Smooth muscle cell (in vitro differentiated cells): ENCODE data around the gene NR2C1. TPM values are rescaled to one million over a fixed set of nuclear protein-coding genes. Genes with fewer than 3 reads are reported as not detected.
A peak's percentile ranks its signal among the peaks of the same experiment; 100 is the strongest.

Experiments used
- DNase-seq: peaks from one replicate; lab custom pipeline; 2025; ENCODE audit not compliant: unreplicated experiment; lab: John Stamatoyannopoulos, UW
- H2AFZ ChIP-seq: fragments of 200-600 bp; sonication (generic); 2 replicates; pipeline ENCODE4 v1.6.0; 2016; ENCODE audit warnings: antibody characterized with exemption, low read depth, mild to moderate bottlenecking
- H3F3A ChIP-seq: fragments of 200-600 bp; sonication (generic); 2 replicates; pipeline ENCODE4 v1.6.0; 2017; ENCODE audit warnings: antibody characterized with exemption, low read depth
- H3K27ac ChIP-seq: fragments of 200-600 bp; sonication (generic); 2 replicates; pipeline ENCODE4 v1.5.1; 2016; ENCODE audit warnings: low read depth, mild to moderate bottlenecking
- H3K27me3 ChIP-seq: fragments of 200-600 bp; sonication (generic); 2 replicates; pipeline ENCODE4 v1.6.1; 2016; ENCODE audit warnings: low read depth, mild to moderate bottlenecking
- H3K36me3 ChIP-seq: fragments of 200-600 bp; sonication (generic); 2 replicates; pipeline ENCODE4 v1.5.1; 2016; ENCODE audit warnings: low read depth
- H3K4me1 ChIP-seq: fragments of 200-600 bp; sonication (generic); 2 replicates; pipeline ENCODE4 v1.5.1; 2016; ENCODE audit warnings: low read depth
- H3K4me2 ChIP-seq: fragments of 200-600 bp; sonication (generic); 2 replicates; pipeline ENCODE4 v1.6.0; 2016; ENCODE audit warnings: mild to moderate bottlenecking
- H3K4me3 ChIP-seq: fragments of 200-600 bp; sonication (generic); 2 replicates; pipeline ENCODE4 v1.5.1; 2016; ENCODE audit warnings: mild to moderate bottlenecking
- H3K79me2 ChIP-seq: fragments of 200-600 bp; sonication (generic); 2 replicates; pipeline ENCODE4 v1.6.0; 2016; ENCODE audit warnings: low read depth, mild to moderate bottlenecking
- H3K9ac ChIP-seq: fragments of 200-600 bp; sonication (generic); 2 replicates; pipeline ENCODE4 v1.6.0; 2016; ENCODE audit warnings: low read depth
- H3K9me3 ChIP-seq: fragments of 200-600 bp; sonication (generic); replicated peaks from 2 replicates; pipeline ENCODE4 v1.5.1; 2016; ENCODE audit warnings: low read depth
- H4K20me1 ChIP-seq: fragments of 200-600 bp; sonication (generic); 2 replicates; pipeline ENCODE4 v1.6.0; 2016; ENCODE audit warnings: low read depth
- CTCF ChIP-seq: fragments of 200-600 bp; sonication (generic); IDR thresholded peaks from 2 replicates; pipeline ENCODE4 v1.5.1; 2017; ENCODE audit warnings: borderline replicate concordance, mild to moderate bottlenecking, antibody characterized with exemption; ENCODE audit not compliant: insufficient read depth, poor library complexity, severe bottlenecking
- WGBS: methylation state at CpG from one replicate; pipeline ENCODE4 v1.1.7; 2016; ENCODE audit warnings: low lambda C conversion rate; 5-methylcytosine and 5-hydroxymethylcytosine counted together
- polyA plus RNA-seq: library from polyadenylated mRNA; unstranded; fragments of >200 nt; fragmentation: Nextera tagmentation; extraction: Ambion mirVana; gene quantifications from 2 replicates; pipeline ENCODE4 v1.2.1, GENCODE V29; 2016
- total RNA-seq: library from RNA; depleted of rRNA; stranded (reverse); fragments of >200 nt; gene quantifications from 2 replicates; pipeline ENCODE4 v1.2.3, GENCODE V29; 2014

Gene NR2C1
- 48.0 and 58.6 TPM in 2 replicates for total RNA-seq
- polyA plus RNA-seq, result 23.7 and 25.4 TPM in 2 replicates

GRCh38 chr12:95072900-95073697 is at the start of gene NR2C1:
Gene NR2C1 (minus strand): TSS chr12:95073618. CDS start chr12:95067384, 6,234 bp downstream.
- Histone ChIP-seq H3K79me2 (peaks cover 49% of the 10 kb centered on the region), H3K9me3 (no peaks in the 10 kb centered on the region), H3K9ac (peak within 1 kb of the TSS; percentile 82), H2AFZ (peak within 1 kb of the TSS; percentile 99), H3K4me2 (peak within 1 kb of the TSS; percentile 90), H4K20me1 (peaks cover 16% of the 10 kb centered on the region), H3K4me1 (no peaks in the 10 kb centered on the region), H3K27me3 (no peaks in the 10 kb centered on the region), H3F3A (no peaks in the 10 kb centered on the region), H3K27ac (peak within 1 kb of the TSS; percentile 56), H3K4me3 (peak within 1 kb of the TSS; percentile 99), H3K36me3 (no peaks in the 10 kb centered on the region)
- TF ChIP-seq CTCF, result no peak
- peak; percentile 61 for DNase-seq
- under 1% methylated on average over 77 of the region's 99 CpGs for WGBS

GRCh38 chr12:95118788-95119179 is 45.4 kb upstream of the NR2C1 start:
- H4K20me1 ChIP-seq, result no peaks in the 10 kb centered on the region
- no peaks in the 10 kb centered on the region for H3K9me3 ChIP-seq
- no peaks in the 10 kb centered on the region for H3K79me2 ChIP-seq
- no peaks in the 10 kb centered on the region for H3K27me3 ChIP-seq
- H2AFZ ChIP-seq, result no peak overlapping the region
- H3K4me1 ChIP-seq, result no peaks in the 10 kb centered on the region
- no peak for TF ChIP-seq CTCF
- H3K36me3 ChIP-seq, result no peaks in the 10 kb centered on the region
- no peak overlapping the region for H3K9ac ChIP-seq
- no peak for DNase-seq
- H3K27ac ChIP-seq, result peak overlapping the region; percentile 45
- H3K4me2 ChIP-seq, result no peak overlapping the region
- WGBS, result 94% methylated on average over 3 of the region's 3 CpGs
- no peaks in the 10 kb centered on the region for H3F3A ChIP-seq
- H3K4me3 ChIP-seq, result no peak overlapping the region

GRCh38 chr12:95118138-95118787 is 44.8 kb upstream of the NR2C1 start:
- H3K79me2 ChIP-seq, result no peaks in the 10 kb centered on the region
- H3K27ac ChIP-seq, result peak overlapping the region; percentile 45
- H3K9me3 ChIP-seq, result no peaks in the 10 kb centered on the region
- no peak for DNase-seq
- H3K27me3 ChIP-seq, result no peaks in the 10 kb centered on the region
- no peaks in the 10 kb centered on the region for H4K20me1 ChIP-seq
- WGBS, result 64% methylated on average over 4 of the region's 4 CpGs
- no peak overlapping the region for H3K9ac ChIP-seq
- no peak overlapping the region for H3K4me2 ChIP-seq
- no peaks in the 10 kb centered on the region for H3F3A ChIP-seq
- H3K36me3 ChIP-seq, result no peaks in the 10 kb centered on the region
- H3K4me3 ChIP-seq, result no peak overlapping the region
- H2AFZ ChIP-seq, result no peak overlapping the region
- H3K4me1 ChIP-seq, result no peaks in the 10 kb centered on the region
- no peak for TF ChIP-seq CTCF
